Esophagus squamous epithelium (tissue), 4 donors: ENCODE measurements around the gene PRKCA.

ENCODE experiments used
- CTCF ChIP-seq, 6 experiments: fragments of 450-650 bp in 4 of 6; fragments of 200-600 bp in 2 of 6; sonication (generic) in 2 of 6; IDR thresholded peaks; one replicate each; pipeline ENCODE4 v1.5.1; 2016 to 2019; ENCODE audit warnings: antibody characterized with exemption in 6 of 6, mild to moderate bottlenecking in 4 of 6, moderate library complexity in 4 of 6
- POLR2A ChIP-seq, 4 donors: fragments of 450-650 bp; IDR thresholded peaks; one replicate each; pipeline ENCODE4 v1.6.1; 2017; ENCODE audit warnings: antibody characterized with exemption in 4 of 4, mild to moderate bottlenecking in 4 of 4, moderate library complexity in 3 of 4

- TF ChIP-seq CTCF (IDR thresholded peaks at IDR 0.05), result peak; percentile 28 to 82 (median 72)
- no peak for TF ChIP-seq POLR2A (IDR thresholded peaks at IDR 0.05)
Measured at GRCh38 chr17:66255112-66255511, 47.3 kb upstream of the PRKCA start.
